GM21381 (cell line): Measurements from ENCODE around the gene KASH5.
A peak's percentile ranks its signal among the peaks of the same experiment; 100 is the strongest.

Experiments used
- ATAC-seq: cut with Tn5 transposase; IDR thresholded peaks from one replicate; pipeline ENCODE4 v1.9.1; 2021; ENCODE audit warnings: mild to moderate bottlenecking, moderate library complexity; ENCODE audit not compliant: unreplicated experiment

The KASH5 gene

GRCh38 chr19:49387936-49388372 is at the start of gene KASH5:
Gene KASH5 (plus strand): TSS chr19:49388249. CDS start chr19:49390884, 2,635 bp downstream.
- peak; percentile 69 for ATAC-seq

- ATAC-seq, result no peak
These were observed 49.3 kb upstream of the KASH5 start for GRCh38 chr19:49338691-49339300.

- no peak for ATAC-seq
These were observed 48.6 kb upstream of the KASH5 start for GRCh38 chr19:49339301-49340068.

GRCh38 chr19:49340069-49340864 is 47.8 kb upstream of the KASH5 start:
- peak; percentile 74 for ATAC-seq

GRCh38 chr19:49340865-49341718 is 47.0 kb upstream of the KASH5 start:
- ATAC-seq, result no peak

- ATAC-seq, result no peak
These were observed 45.7 kb upstream of the KASH5 start for GRCh38 chr19:49342291-49342721.

GRCh38 chr19:49343123-49343522 is 44.9 kb upstream of the KASH5 start:
- ATAC-seq, result no peak

GRCh38 chr19:49344505-49345423 is 43.3 kb upstream of the KASH5 start:
- no peak for ATAC-seq

- ATAC-seq, result no peak
These were observed 40.9 kb upstream of the KASH5 start for GRCh38 chr19:49347191-49347590.

GRCh38 chr19:49347835-49348234 is 40.2 kb upstream of the KASH5 start:
- ATAC-seq, result no peak

- no peak for ATAC-seq
These were observed 39.5 kb upstream of the KASH5 start for GRCh38 chr19:49348305-49349189.

GRCh38 chr19:49349567-49349966 is 38.5 kb upstream of the KASH5 start:
- ATAC-seq, result no peak

- ATAC-seq, result no peak
These were observed 32.1 kb upstream of the KASH5 start for GRCh38 chr19:49355909-49356353.

GRCh38 chr19:49356382-49356781 is 31.7 kb upstream of the KASH5 start:
- no peak for ATAC-seq

- ATAC-seq, result no peak
These were observed 30.9 kb upstream of the KASH5 start for GRCh38 chr19:49357186-49357585.

GRCh38 chr19:49359851-49360820 is 27.9 kb upstream of the KASH5 start:
- ATAC-seq, result no peak

- no peak for ATAC-seq
These were observed 26.5 kb upstream of the KASH5 start for GRCh38 chr19:49361438-49362047.
